GM18909 (cell line): ENCODE measurements around the gene BRAT1.
"Not testable (repeated sequence)": the region's sequence is repeated elsewhere in the genome, so short reads cannot be mapped to it uniquely, and the experiment has no call there.

Source experiments
- ATAC-seq: cut with Tn5 transposase; IDR thresholded peaks from one replicate; pipeline ENCODE4 v1.9.1; 2021; ENCODE audit warnings: mild to moderate bottlenecking; ENCODE audit not compliant: unreplicated experiment, poor library complexity

BRAT1 gene

GRCh38 chr7:2541291-2542010 lies 13.9 kb downstream of the BRAT1 start:
- no peak for ATAC-seq

GRCh38 chr7:2540641-2541051 lies 14.7 kb downstream of the BRAT1 start:
- ATAC-seq: no peak

- ATAC-seq: no peak
Measured at GRCh38 chr7:2540133-2540532, 15.2 kb downstream of the BRAT1 start.

- ATAC-seq: no peak
Measured at GRCh38 chr7:2539031-2539911, 16.1 kb downstream of the BRAT1 start.

- ATAC-seq: no peak
Measured at GRCh38 chr7:2537981-2538851, 17.1 kb downstream of the BRAT1 start.

GRCh38 chr7:2535872-2536627 lies 19.3 kb downstream of the BRAT1 start:
- ATAC-seq: not testable (repeated sequence)

- ATAC-seq: not testable (repeated sequence)
Measured at GRCh38 chr7:2534214-2534613, 21.1 kb downstream of the BRAT1 start.

GRCh38 chr7:2533566-2533965 lies 21.8 kb downstream of the BRAT1 start:
- ATAC-seq: not testable (repeated sequence)

- not testable (repeated sequence) for ATAC-seq
Measured at GRCh38 chr7:2532816-2533215, 22.5 kb downstream of the BRAT1 start.

GRCh38 chr7:2532199-2532772 lies 23.0 kb downstream of the BRAT1 start:
- not testable (repeated sequence) for ATAC-seq

GRCh38 chr7:2531796-2532110 lies 23.6 kb downstream of the BRAT1 start:
- ATAC-seq: not testable (repeated sequence)

- ATAC-seq: not testable (repeated sequence)
Measured at GRCh38 chr7:2530994-2531795, 24.1 kb downstream of the BRAT1 start.

- peak; percentile 44 for ATAC-seq
Measured at GRCh38 chr7:2530071-2530987, 25.0 kb downstream of the BRAT1 start.

GRCh38 chr7:2529161-2530070 lies 25.9 kb downstream of the BRAT1 start:
- ATAC-seq: peak; percentile 60

GRCh38 chr7:2528481-2529095 lies 26.7 kb downstream of the BRAT1 start:
- peak; percentile 2 for ATAC-seq
